IPS-NIHi7 (cell line): Measurements from ENCODE around the gene ANKRD10.

Experiments
- DNase-seq: peaks from one replicate; pipeline ENCODE4 v3.0.0; 2012; ENCODE audit warnings: mixed read lengths; ENCODE audit errors: extremely low spot score

The ANKRD10 gene

DNA sequence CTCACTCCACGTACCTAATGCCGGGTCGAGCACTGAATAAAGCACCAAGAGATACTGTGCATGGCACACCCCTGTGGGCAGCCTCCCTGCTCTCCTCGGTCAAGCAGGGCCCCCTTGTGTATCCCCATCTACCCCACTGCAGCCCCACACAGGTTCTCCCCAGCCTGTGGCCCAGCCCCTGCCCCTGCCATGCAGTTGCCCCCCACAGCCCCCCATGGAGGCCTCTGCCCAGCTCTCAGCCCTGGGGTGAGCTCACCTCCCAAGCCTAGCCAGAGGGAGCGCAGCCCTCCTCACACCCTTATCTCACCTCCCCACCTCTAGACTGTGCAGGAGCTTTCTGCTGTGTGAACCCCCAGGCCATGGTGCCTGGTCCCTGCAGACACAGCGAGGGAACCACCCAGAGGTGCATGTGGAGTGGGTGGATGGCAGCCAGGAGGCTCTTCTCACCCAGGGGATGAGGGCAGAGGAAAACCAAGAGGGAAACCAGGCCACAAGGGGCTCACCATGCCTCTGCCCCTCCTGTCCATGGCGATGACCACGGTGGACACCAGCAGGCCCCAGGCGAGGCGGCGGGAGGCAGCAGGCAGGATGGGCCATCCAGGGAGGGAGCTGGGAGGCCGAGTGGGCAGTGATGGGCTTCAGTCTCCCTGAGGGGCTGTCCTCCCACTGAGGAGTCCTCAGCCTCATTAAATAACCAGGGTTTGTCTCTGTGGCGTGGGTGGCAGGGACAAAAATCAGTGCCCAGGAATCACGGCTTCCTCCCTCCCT, 83.2 kb downstream of the ANKRD10 start:
- no peak for DNase-seq

- no peak for DNase-seq
Observed at GRCh38 chr13:110830800-110831371, 84.0 kb downstream of the ANKRD10 start.

GRCh38 chr13:110830331-110830730, 84.5 kb downstream of the ANKRD10 start:
- no peak for DNase-seq

DNA sequence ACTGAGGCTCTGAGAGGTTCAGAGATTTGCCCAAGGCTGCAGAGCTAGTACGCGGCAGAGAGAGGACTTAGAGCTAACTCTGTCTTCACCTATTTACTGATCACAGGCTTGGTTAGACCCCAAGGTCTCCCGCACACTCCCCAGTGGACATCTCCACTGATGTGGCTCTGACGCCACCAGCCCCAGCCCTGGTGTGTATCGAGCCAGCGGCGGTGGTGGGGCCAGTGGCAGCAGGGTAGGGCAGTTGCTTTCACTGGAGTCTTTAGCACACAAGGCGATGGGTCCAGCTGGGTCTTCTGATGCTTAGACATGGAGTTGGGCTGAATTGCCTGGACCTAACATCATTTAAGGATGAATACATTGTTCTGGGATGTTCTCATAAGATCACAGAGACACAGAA, 85.4 kb downstream of the ANKRD10 start:
- DNase-seq, result no peak

- DNase-seq, result no peak
Observed at GRCh38 chr13:110828705-110829104, 86.2 kb downstream of the ANKRD10 start.
